Measurements from ENCODE around the gene BPIFB1. TPM values are rescaled to one million over a fixed set of nuclear protein-coding genes. Genes with fewer than 3 reads are reported as not detected.

BPIFB1 gene, protein sequence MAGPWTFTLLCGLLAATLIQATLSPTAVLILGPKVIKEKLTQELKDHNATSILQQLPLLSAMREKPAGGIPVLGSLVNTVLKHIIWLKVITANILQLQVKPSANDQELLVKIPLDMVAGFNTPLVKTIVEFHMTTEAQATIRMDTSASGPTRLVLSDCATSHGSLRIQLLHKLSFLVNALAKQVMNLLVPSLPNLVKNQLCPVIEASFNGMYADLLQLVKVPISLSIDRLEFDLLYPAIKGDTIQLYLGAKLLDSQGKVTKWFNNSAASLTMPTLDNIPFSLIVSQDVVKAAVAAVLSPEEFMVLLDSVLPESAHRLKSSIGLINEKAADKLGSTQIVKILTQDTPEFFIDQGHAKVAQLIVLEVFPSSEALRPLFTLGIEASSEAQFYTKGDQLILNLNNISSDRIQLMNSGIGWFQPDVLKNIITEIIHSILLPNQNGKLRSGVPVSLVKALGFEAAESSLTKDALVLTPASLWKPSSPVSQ
- 0.23 TPM for polyA plus RNA-seq (2012; ENCODE audit: insufficient read depth, insufficient read length, low read depth)

GRCh38 chr20:33282991-33283555 lies at the start of gene BPIFB1:
BPIFB1 (plus strand) TSS chr20:33283214; CDS start chr20:33286074, 2,860 bp downstream.
- Histone ChIP-seq H3K9me3 (no peaks in the 10 kb centered on the region), H3K27me3 (no peaks in the 10 kb centered on the region), H3K4me1 (peaks cover 12% of the 10 kb centered on the region), H3K4me3 (ENCODE audit: low read depth, low read length) (no peak within 1 kb of the TSS), H3K36me3 (no peaks in the 10 kb centered on the region)
- no peak for TF ChIP-seq CTCF (IDR thresholded peaks at IDR 0.05; ENCODE audit: low read depth, low read length)
- no peak for DNase-seq

- Histone ChIP-seq H3K9me3 (no peaks in the 10 kb centered on the region), H3K4me1 (no peaks in the 10 kb centered on the region), H3K27me3 (peaks cover 16% of the 10 kb centered on the region), H3K4me3 (ENCODE audit: low read depth, low read length) (no peak overlapping the region), H3K36me3 (no peaks in the 10 kb centered on the region)
- TF ChIP-seq CTCF (IDR thresholded peaks at IDR 0.05; ENCODE audit: low read depth, low read length) = no peak
- no peak for DNase-seq
These were observed 49.0 kb upstream of the BPIFB1 start for GRCh38 chr20:33234050-33234449.

GRCh38 chr20:33235696-33236095 lies 47.3 kb upstream of the BPIFB1 start, which contains the start of gene BPIFA1:
BPIFA1 (plus strand) TSS chr20:33235996; CDS start chr20:33237712, 1,716 bp downstream.
- Histone ChIP-seq H3K4me1 (no peaks in the 10 kb centered on the region), H3K36me3 (no peaks in the 10 kb centered on the region), H3K27me3 (peaks cover 11% of the 10 kb centered on the region), H3K9me3 (no peaks in the 10 kb centered on the region), H3K4me3 (ENCODE audit: low read depth, low read length) (no peak within 1 kb of the TSS)
- DNase-seq = no peak
- TF ChIP-seq CTCF (IDR thresholded peaks at IDR 0.05; ENCODE audit: low read depth, low read length) = no peak

GRCh38 chr20:33236351-33236750 lies 46.7 kb upstream of the BPIFB1 start:
- peaks cover 9% of the 10 kb centered on the region for H3K27me3 ChIP-seq
- DNase-seq = no peak

GRCh38 chr20:33237989-33238388 lies 45.0 kb upstream of the BPIFB1 start:
- no peaks in the 10 kb centered on the region for H3K36me3 ChIP-seq
- H3K4me1 ChIP-seq = no peaks in the 10 kb centered on the region
- H3K9me3 ChIP-seq = no peaks in the 10 kb centered on the region
- peaks cover 5% of the 10 kb centered on the region for H3K27me3 ChIP-seq
- no peak for DNase-seq
- no peak for TF ChIP-seq CTCF (IDR thresholded peaks at IDR 0.05; ENCODE audit: low read depth, low read length)
- no peak overlapping the region for H3K4me3 ChIP-seq (ENCODE audit: low read depth, low read length)

More at GRCh38 chr20:33236351-33236750, 46.7 kb upstream of the BPIFB1 start:
- no peaks in the 10 kb centered on the region for H3K4me1 ChIP-seq
- no peaks in the 10 kb centered on the region for H3K9me3 ChIP-seq
- no peaks in the 10 kb centered on the region for H3K36me3 ChIP-seq
- no peak overlapping the region for H3K4me3 ChIP-seq (ENCODE audit: low read depth, low read length)
- TF ChIP-seq CTCF (IDR thresholded peaks at IDR 0.05; ENCODE audit: low read depth, low read length) = no peak

Measured in BE2C (cell line).